Measurements from ENCODE around the gene LMO3. TPM values are rescaled to one million over a fixed set of nuclear protein-coding genes. Genes with fewer than 3 reads are reported as not detected.

Gene LMO3
- total RNA-seq, 1 donor from 2014 or later, result 1.5 TPM

DNA sequence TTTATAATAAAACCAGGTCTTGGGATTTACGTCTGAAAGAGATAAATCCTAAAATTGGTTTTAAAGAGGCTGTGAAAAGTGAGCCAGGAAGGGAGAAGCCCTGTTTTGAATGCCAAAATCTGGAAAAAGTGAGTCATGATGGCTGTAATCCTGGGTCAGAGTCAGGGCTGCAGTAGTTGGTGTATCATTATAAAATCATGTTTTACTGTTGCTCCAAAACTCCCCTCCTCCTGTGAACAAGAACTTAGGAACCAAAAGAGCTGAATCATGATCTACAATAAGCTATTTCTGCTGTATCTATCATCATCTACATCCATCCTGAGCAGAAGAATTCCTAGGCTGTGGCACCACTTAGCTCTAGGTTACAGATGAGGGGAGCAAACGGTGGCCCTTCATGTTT lies 79.3 kb downstream of the LMO3 start:
- Histone ChIP-seq H3K36me3 (no peaks in the 10 kb centered on the region), H3K27me3 (ENCODE audit: low read depth) (no peaks in the 10 kb centered on the region), H3K27ac (replicated peaks) (no peak overlapping the region), H3K4me3 (no peak overlapping the region), H3K9me3 (replicated peaks) (no peaks in the 10 kb centered on the region), H3K4me1 (no peaks in the 10 kb centered on the region)
- TF ChIP-seq, protein P1, sequence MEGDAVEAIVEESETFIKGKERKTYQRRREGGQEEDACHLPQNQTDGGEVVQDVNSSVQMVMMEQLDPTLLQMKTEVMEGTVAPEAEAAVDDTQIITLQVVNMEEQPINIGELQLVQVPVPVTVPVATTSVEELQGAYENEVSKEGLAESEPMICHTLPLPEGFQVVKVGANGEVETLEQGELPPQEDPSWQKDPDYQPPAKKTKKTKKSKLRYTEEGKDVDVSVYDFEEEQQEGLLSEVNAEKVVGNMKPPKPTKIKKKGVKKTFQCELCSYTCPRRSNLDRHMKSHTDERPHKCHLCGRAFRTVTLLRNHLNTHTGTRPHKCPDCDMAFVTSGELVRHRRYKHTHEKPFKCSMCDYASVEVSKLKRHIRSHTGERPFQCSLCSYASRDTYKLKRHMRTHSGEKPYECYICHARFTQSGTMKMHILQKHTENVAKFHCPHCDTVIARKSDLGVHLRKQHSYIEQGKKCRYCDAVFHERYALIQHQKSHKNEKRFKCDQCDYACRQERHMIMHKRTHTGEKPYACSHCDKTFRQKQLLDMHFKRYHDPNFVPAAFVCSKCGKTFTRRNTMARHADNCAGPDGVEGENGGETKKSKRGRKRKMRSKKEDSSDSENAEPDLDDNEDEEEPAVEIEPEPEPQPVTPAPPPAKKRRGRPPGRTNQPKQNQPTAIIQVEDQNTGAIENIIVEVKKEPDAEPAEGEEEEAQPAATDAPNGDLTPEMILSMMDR (IDR thresholded peaks at IDR 0.05; ENCODE audit: borderline replicate concordance), result no peak
- intact Hi-C loops (cut with micrococcal nuclease), result no loop called here
- no peak for DNase-seq

DNA sequence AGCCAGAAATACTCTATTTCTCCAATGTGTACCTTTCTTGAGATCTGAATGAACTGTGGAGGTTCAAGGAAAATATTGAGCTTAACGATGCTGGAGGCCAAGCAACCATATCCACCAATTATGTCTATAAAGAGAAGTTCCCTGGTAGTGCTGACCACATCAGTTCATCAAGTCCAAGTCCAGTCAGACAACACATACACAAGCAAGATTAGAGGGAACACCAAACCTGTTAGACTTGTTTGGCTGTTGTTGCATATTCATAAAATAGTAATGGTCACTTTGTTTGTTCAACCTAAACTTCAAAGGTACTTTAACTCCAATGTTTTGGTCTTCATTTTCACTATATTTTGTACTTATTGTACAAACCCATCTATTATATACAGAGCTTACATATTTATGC lies 81.6 kb downstream of the LMO3 start:
- Histone ChIP-seq H3K36me3 (no peaks in the 10 kb centered on the region), H3K27me3 (ENCODE audit: low read depth) (no peaks in the 10 kb centered on the region), H3K27ac (replicated peaks) (no peak overlapping the region), H3K9me3 (replicated peaks) (no peaks in the 10 kb centered on the region), H3K4me3 (no peak overlapping the region), H3K4me1 (no peaks in the 10 kb centered on the region)
- TF ChIP-seq, protein P1 (IDR thresholded peaks at IDR 0.05; ENCODE audit: borderline replicate concordance), result no peak
- intact Hi-C loops (cut with micrococcal nuclease), result no loop called here
- DNase-seq, result no peak

DNA sequence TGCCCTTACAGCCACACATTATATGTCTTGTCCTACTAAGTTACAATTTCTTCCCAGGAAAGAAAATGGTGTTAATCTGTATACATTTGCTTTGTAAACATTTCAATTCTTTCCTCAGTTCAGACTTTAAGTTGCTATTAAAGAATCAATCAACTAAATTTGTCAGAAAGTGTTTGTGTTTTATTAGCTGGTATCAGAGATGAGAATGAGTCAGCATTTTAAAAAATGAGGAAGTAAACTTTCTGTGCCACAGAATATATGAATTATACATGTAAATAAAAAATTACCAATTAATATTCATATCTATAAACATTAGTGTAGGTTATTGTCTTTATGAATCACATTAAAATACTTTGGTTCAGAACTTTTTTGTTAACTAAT lies 82.0 kb downstream of the LMO3 start:
- no peaks in the 10 kb centered on the region for H3K27me3 ChIP-seq (ENCODE audit: low read depth)
- no peaks in the 10 kb centered on the region for H3K36me3 ChIP-seq
- DNase-seq, result no peak
- H3K4me1 ChIP-seq, result no peaks in the 10 kb centered on the region
- H3K9me3 ChIP-seq (replicated peaks), result no peaks in the 10 kb centered on the region
- intact Hi-C loops (cut with micrococcal nuclease), result no loop called here
- H3K4me3 ChIP-seq, result no peak overlapping the region
- H3K27ac ChIP-seq (replicated peaks), result no peak overlapping the region
- TF ChIP-seq, protein P1 (IDR thresholded peaks at IDR 0.05; ENCODE audit: borderline replicate concordance), result no peak

DNA sequence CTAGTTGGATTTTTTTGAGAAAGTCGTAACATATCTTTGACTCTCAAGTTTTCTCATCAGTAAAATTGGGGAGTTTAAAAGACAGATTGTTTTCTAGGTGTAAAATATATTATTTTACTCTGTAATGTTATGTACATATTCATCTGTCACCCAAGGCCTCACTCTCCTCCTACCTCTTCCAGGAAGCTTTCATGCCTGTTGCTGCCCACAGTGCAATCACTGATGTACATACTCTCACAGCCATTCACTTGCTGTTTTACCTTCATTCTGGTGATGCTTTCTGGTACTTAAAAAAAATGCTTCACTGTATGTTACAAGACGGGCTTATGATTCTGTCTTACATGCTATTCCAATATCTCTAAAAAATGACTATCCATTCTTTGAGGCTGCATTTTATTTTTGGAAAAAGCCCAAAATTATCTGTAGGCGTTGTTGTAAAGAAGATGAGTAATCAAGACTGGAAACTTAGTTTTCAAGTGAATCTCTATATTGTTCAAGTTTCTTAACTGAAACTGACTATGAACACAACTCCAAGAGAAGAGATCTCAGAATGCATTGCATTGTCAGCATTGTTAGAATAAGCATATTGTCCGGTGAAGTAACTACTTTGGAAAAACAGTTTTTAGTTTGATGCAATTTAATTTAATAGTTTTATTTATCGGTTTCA lies 82.5 kb downstream of the LMO3 start:
- no peak overlapping the region for H3K27ac ChIP-seq (replicated peaks)
- H3K9me3 ChIP-seq (replicated peaks), result no peaks in the 10 kb centered on the region
- DNase-seq, result no peak
- TF ChIP-seq, protein P1 (IDR thresholded peaks at IDR 0.05; ENCODE audit: borderline replicate concordance), result no peak
- no peaks in the 10 kb centered on the region for H3K36me3 ChIP-seq
- no peak overlapping the region for H3K4me3 ChIP-seq
- no peaks in the 10 kb centered on the region for H3K27me3 ChIP-seq (ENCODE audit: low read depth)
- H3K4me1 ChIP-seq, result no peaks in the 10 kb centered on the region
- intact Hi-C loops (cut with micrococcal nuclease), result no loop called here

DNA sequence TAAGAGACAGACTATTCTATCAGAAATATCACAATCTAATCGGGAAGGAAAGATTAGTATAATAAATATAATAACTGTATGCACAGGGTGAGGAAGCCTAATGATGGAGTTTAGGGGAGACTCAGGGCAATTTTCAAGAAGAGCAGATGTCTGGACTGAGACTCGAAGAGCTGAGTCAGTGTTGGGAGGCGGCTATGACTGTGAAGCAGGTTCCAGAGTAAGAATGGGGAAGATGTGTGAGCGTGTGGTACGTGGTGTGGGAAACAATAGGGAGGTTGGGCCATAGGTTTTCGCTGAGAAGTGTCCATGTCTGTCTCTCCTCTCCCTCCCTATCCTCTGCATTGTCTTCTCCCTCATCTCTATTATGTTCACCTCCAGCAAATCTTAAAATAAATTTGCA lies 85.6 kb downstream of the LMO3 start:
- Histone ChIP-seq H3K4me3 (no peak overlapping the region), H3K36me3 (no peaks in the 10 kb centered on the region), H3K27ac (replicated peaks) (no peak overlapping the region), H3K27me3 (ENCODE audit: low read depth) (no peaks in the 10 kb centered on the region), H3K4me1 (no peaks in the 10 kb centered on the region), H3K9me3 (replicated peaks) (no peaks in the 10 kb centered on the region)
- DNase-seq, result no peak
- intact Hi-C loops (cut with micrococcal nuclease), result no loop called here
- TF ChIP-seq, protein P1 (IDR thresholded peaks at IDR 0.05; ENCODE audit: borderline replicate concordance), result no peak

Data from left ventricle myocardium inferior (tissue), 1 donor.